Stimulated activated CD8-positive, alpha-beta memory T cell treated with anti-CD3 and anti-CD28 coated beads, Interleukin-4, amount 100 ng/mL, for 48 hours (primary cell): ENCODE measurements around the gene OTOG.

Experiments
- DNase-seq: peaks from one replicate; pipeline ENCODE4 v3.0.0-alpha.2; 2020

Gene OTOG

DNA sequence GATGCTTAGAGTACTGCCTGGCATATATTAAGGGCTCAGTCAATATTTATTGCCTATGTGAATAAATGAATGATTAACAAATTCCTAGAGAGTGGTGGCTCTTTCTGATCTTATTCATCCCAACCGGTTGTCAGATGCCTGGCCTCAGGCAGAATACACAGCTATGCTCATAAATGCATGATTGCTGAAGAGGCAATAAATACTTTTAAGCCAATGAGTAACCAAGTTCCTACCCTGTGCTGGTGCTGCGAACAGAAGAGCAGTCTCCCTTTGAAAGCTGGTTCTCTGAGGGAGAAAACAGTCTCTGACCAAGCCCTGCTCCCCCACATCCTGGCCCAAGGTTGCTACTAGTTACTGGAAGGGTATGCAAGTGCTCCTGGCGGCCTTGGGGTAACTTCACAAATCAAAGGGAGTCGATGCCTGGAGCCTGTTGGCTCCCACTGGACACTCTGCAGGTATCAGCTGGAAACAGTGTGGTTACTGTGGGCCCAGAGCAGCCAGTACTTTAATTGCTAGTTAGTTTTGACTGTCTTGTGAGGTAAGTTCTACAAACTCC lies 5.7 kb upstream of the OTOG start:
- DNase-seq, result no peak

GRCh38 chr11:17542249-17542648 lies 4.8 kb upstream of the OTOG start:
- DNase-seq, result no peak

GRCh38 chr11:17543041-17543440 lies 4.0 kb upstream of the OTOG start:
- DNase-seq, result no peak

GRCh38 chr11:17543574-17544180 lies 3.4 kb upstream of the OTOG start:
- no peak for DNase-seq

- DNase-seq, result peak; percentile 58
Observed at GRCh38 chr11:17544181-17544622, 2.9 kb upstream of the OTOG start, which contains the start of gene USH1C. Gene USH1C, minus strand, starts transcription at chr11:17544416. Its CDS starts 109 bp downstream, at chr11:17544307.

DNA sequence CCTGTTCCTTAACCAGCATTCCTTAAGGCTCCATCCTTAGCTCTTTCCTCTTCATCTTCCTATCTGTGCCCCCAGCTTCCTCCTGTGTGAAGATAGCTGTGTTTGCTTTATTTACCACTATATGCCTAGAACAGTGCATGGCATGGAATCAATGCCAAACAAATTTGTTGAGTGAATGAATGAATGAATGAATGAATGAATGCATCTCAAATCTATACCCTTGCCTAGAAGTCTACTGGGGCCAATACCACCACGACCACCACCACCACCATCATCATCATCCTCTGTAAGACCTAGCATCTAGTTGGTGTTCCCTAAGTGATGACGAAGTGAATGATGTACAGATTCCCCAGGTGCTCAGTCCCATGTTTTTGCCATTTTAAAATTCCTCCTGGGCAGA lies 819 bp upstream of the OTOG start:
- no peak for DNase-seq

- no peak for DNase-seq
Observed at GRCh38 chr11:17547932-17548331, 873 bp downstream of the OTOG start.

- no peak for DNase-seq
Observed at GRCh38 chr11:17548444-17548843, 1.4 kb downstream of the OTOG start.

DNA sequence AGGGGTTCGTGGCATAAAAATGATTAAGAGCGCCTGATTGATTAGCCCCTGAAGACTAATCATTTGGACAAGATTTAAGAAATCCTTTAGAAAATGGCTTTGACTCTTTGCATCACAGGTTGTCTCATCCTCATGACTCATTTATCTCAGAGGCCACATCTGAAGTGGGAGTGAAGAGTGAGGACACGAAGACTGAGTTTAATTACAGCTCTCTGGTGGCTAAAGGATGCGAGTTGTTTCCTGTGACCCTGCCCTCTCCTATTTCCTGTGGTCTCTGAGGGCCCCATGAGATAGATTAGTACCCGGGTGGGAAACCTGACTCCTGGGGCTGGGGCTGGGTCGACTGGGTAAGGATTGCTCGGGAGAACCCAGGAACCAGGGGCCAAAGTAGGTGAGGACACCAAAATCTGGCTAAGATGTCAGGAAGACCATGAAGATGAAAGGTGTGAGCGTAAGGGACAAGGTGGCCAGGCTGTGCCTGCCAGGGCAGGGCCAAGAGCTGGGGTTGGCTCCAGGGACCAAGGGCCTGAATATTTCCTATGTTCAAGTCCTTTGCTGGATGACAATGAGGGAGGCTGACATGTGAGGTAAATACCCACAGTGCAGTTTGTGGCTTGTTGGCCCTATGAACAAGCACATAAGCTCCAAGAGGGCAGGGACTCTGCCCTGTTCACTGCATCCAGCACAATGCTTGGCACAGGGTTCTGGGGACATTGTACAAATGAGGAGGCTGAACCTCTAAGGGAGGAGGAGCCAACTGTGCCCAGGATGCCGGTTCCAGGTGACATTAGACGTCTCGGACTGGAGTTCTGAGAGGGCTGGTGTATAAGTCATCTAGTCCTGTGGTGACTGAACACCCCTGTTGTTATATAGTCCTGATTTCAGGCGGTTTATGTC lies 3.6 kb downstream of the OTOG start:
- no peak for DNase-seq

GRCh38 chr11:17551347-17552040 lies 4.4 kb downstream of the OTOG start:
- no peak for DNase-seq

GRCh38 chr11:17552041-17552355 lies 4.9 kb downstream of the OTOG start:
- no peak for DNase-seq

- DNase-seq, result no peak
Observed at GRCh38 chr11:17552392-17553248, 5.6 kb downstream of the OTOG start.

DNA sequence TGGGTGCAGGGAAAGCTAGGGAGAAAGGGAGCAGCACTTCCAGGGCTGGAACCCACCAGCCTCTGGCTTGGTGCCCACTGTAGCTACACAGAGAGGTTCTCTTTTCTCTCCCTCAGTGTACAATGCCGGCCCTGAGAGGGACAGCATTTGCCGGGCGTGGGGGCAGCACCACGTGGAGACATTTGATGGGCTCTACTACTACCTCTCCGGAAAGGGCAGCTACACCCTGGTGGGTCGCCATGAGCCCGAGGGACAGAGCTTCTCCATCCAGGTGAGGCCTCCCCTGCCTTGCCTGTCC lies 6.1 kb downstream of the OTOG start:
- DNase-seq, result no peak

DNA sequence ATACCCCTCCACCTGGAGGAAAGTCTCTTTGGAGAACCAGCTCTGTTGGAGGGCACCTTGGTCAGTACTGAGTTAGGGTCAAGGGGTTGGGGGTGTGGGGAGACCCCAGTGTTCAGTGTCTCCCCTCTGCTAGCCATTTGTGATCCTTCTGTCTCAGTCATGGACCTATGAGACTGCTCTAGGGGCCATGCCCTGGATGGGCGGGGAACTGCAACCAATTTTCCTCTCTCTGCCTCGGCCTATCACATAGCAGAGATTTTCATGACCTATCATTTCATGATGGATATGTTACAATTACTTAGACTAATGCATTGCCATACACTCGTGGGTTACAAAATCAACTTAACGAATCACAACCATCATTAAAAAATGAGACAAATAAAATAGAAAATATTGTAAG lies 7.4 kb downstream of the OTOG start:
- DNase-seq, result no peak

GRCh38 chr11:17556999-17557398 lies 9.9 kb downstream of the OTOG start:
- DNase-seq, result no peak

GRCh38 chr11:17558025-17558780 lies 11.1 kb downstream of the OTOG start:
- no peak for DNase-seq

DNA sequence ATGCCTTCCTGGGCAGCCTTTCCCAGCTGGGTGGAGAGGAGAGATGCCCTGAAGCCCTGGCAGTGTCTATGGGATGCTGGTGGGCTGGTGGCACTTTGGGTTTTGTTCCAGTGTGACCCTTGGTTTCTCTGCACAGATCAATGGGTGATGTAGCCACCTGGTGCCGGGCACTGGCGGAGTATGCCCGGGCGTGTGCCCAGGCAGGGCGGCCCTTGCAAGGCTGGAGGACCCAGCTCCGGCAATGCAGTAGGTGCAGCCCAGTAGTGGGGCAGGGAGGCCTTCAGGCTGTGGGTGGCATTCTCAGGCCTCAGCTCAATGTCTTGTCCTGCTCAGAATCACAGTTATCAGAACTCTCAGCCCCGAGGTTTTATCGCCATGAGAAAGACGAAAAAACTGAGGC lies 11.9 kb downstream of the OTOG start:
- DNase-seq, result no peak

DNA sequence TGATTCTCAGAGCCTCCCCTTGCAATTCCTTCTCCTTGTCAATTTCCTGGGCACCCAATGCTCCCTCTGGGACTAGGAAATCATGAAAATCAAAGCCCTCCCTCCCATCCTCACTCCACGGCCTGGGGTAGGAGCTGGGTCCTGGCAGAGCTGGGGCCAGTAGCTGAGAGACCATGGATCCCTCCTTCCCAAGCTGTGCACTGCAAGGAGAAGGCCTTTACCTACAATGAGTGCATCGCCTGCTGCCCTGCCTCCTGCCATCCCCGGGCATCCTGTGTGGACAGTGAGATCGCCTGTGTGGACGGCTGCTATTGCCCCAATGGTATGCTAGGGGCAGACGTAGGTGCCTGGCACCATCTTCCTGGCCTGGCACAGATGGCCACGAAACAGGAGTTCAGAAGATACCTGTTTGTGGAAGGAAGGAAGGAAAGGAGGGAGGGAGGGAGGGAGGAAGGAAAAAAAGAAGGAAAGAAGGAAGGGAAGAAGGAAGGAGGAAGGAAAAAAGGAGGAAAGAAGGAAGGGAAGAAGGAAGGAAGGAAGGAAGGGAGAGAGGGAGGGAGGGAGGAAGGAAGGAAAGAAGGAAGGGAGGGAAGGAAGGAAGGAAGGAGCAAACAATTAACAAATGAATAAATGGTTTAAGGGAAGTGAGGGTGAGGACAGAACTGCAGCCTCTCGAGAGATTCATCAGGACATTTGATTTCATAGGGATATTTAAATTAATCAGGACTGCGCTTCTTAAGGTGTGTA lies 12.5 kb downstream of the OTOG start:
- no peak for DNase-seq

- no peak for DNase-seq
Observed at GRCh38 chr11:17560281-17561110, 13.4 kb downstream of the OTOG start.

GRCh38 chr11:17561111-17561415 lies 14.0 kb downstream of the OTOG start:
- no peak for DNase-seq

DNA sequence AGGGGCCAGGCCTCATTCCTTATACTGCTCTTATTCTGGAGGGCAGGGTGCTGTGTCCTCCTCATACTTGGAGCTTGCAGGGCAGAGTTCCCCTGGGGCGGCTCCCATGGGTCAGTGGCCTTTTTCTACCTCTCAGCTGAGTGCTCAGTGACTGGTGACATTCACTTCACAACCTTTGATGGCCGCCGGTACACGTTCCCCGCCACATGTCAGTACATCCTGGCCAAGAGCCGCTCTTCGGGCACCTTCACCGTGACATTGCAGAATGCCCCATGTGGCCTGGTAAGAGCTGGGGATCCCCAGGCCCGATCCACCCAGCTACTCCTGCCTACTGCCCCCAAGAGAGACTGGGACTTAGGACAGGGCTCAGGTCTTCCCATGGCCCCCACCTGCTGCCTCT lies 14.5 kb downstream of the OTOG start:
- no peak for DNase-seq
